Astrocyte (in vitro differentiated cells and primary cell): ENCODE results near the gene SLC35F2. TPM values are rescaled to one million over a fixed set of nuclear protein-coding genes. Genes with fewer than 3 reads are reported as not detected.
"Not testable (repeated sequence)": the region's sequence is repeated elsewhere in the genome, so short reads cannot be mapped to it uniquely, and the experiment has no call there.

Experiments used
- DNase-seq: peaks from one replicate; pipeline ENCODE4 v3.0.0-alpha.2; 2010; ENCODE audit warnings: low read depth
- FAIRE-seq: peaks from 2 replicates; lab custom pipeline; 2011; peaks lifted over from hg19 to GRCh38; lab: Jason Lieb, UNC
- H2AFZ ChIP-seq: 2 replicates; pipeline ENCODE4 v1.6.0; 2012; ENCODE audit warnings: low read depth, low read length, inconsistent platforms
- H3K27ac ChIP-seq: 2 replicates; pipeline ENCODE4 v1.5.1; 2011; ENCODE audit warnings: low read depth, low read length, inconsistent platforms
- H3K27me3 ChIP-seq: 2 replicates; pipeline ENCODE4 v1.6.0; 2011; ENCODE audit warnings: low read length, inconsistent platforms; ENCODE audit not compliant: insufficient read depth
- H3K36me3 ChIP-seq: 2 replicates; pipeline ENCODE4 v1.5.1; 2011; ENCODE audit warnings: low read length, inconsistent platforms; ENCODE audit not compliant: insufficient read depth
- H3K4me1 ChIP-seq: 2 replicates; pipeline ENCODE4 v1.5.1; 2011; ENCODE audit warnings: low read length, inconsistent platforms; ENCODE audit not compliant: insufficient read depth
- H3K4me2 ChIP-seq: 2 replicates; pipeline ENCODE4 v1.6.0; 2012; ENCODE audit warnings: low read length, inconsistent platforms
- H3K4me3 ChIP-seq: 2 replicates; pipeline ENCODE4 v1.5.1; 2011; ENCODE audit warnings: low read depth, mild to moderate bottlenecking, low read length, inconsistent platforms; ENCODE audit not compliant: insufficient read depth
- H3K79me2 ChIP-seq: 2 replicates; pipeline ENCODE4 v1.6.0; 2012; ENCODE audit warnings: mild to moderate bottlenecking, low read length, inconsistent platforms; ENCODE audit not compliant: insufficient read depth
- H3K9ac ChIP-seq: 2 replicates; pipeline ENCODE4 v1.6.0; 2012; ENCODE audit warnings: mild to moderate bottlenecking, low read length, inconsistent platforms
- H3K9me3 ChIP-seq: 2 replicates; pipeline ENCODE4 v1.5.1; 2012; ENCODE audit warnings: low read depth, mild to moderate bottlenecking, low read length, inconsistent platforms; ENCODE audit not compliant: insufficient read depth
- H4K20me1 ChIP-seq: 2 replicates; pipeline ENCODE4 v1.6.0; 2012; ENCODE audit warnings: low read length, inconsistent platforms; ENCODE audit not compliant: insufficient read depth
- H3K27ac Mint-ChIP-seq: one replicate; pipeline ENCODE4 v1.8.0; 2021; ENCODE audit warnings: mild to moderate bottlenecking, mixed read lengths; ENCODE audit not compliant: unreplicated experiment
- H3K27me3 Mint-ChIP-seq: one replicate; pipeline ENCODE4 v1.8.0; 2021; ENCODE audit warnings: low read depth, mixed read lengths; ENCODE audit not compliant: unreplicated experiment
- H3K36me3 Mint-ChIP-seq: one replicate; pipeline ENCODE4 v1.8.0; 2021; ENCODE audit warnings: low read depth, mixed read lengths; ENCODE audit not compliant: unreplicated experiment
- H3K4me1 Mint-ChIP-seq: one replicate; pipeline ENCODE4 v1.8.0; 2021; ENCODE audit warnings: low read depth, mixed read lengths; ENCODE audit not compliant: unreplicated experiment
- H3K4me3 Mint-ChIP-seq: one replicate; pipeline ENCODE4 v1.8.0; 2021; ENCODE audit warnings: mild to moderate bottlenecking, moderate library complexity, mixed read lengths; ENCODE audit not compliant: unreplicated experiment
- H3K9me3 Mint-ChIP-seq: one replicate; pipeline ENCODE4 v1.8.0; 2021; ENCODE audit warnings: mild to moderate bottlenecking, mixed read lengths; ENCODE audit not compliant: unreplicated experiment
- EZH2 ChIP-seq: IDR thresholded peaks from 2 replicates; pipeline ENCODE4 v1.6.1; 2012; ENCODE audit warnings: mild to moderate bottlenecking, low read length, inconsistent platforms; ENCODE audit not compliant: insufficient read depth
- total RNA-seq: library from RNA; stranded (reverse); gene quantifications from 2 replicates; pipeline ENCODE4 v1.2.1, GENCODE V29; 2021
- TF ChIP-seq, protein P1 (sequence below): IDR thresholded peaks from 2 replicates; pipeline ENCODE4 v1.5.1; 2011; ENCODE audit warnings: low read depth, mild to moderate bottlenecking, inconsistent platforms, low read length, moderate library complexity; ENCODE audit not compliant: insufficient read depth

Gene SLC35F2
- total RNA-seq, 1 donor from 2014 or later = 52.5 TPM

DNA sequence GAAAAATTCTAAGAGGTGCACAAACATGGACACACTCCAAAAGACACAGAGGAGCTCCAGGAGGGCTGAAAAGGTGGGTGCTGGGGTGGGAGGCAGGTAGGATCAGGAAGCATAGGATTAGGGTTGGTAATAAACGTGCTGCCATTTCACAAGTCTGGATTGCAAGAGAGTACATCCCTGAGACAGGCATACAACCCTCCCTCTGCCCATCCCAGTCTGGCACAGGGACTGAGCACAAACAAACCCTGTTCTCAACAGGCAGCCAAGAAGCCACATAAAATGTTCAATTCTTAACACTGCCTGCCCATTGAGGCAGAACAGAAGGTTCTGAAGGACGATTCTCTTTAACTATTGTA lies 18.5 kb downstream of the SLC35F2 start:
- no peak for FAIRE-seq

DNA sequence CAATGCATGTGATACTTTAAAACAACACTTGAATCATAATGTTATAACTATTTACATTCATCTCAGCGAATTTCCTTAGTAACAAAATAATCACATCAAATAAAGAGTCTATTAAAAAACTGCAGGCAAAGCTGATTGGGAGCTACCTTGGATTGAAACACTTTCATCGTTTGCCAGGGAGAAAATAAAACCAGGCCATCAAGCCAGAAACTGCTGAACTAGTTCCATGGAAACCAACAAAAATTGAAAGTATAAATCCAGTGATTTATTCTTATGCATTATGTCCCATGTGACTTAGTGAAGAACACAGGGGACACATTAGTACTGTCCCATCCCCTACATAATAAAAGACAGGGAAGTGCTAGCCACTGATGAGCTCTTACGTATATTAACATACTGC lies 21.7 kb downstream of the SLC35F2 start:
- Histone ChIP-seq H2AFZ (no peak overlapping the region), H3K36me3 (no peaks in the 10 kb centered on the region), H3K4me3 (no peak overlapping the region), H3K27me3 (no peaks in the 10 kb centered on the region), H3K4me1 (peaks cover 24% of the 10 kb centered on the region), H4K20me1 (peaks cover 5% of the 10 kb centered on the region), H3K4me2 (no peak overlapping the region), H3K79me2 (peaks cover 55% of the 10 kb centered on the region), H3K9me3 (no peaks in the 10 kb centered on the region), H3K27ac (no peak overlapping the region), H3K9ac (no peak overlapping the region)
- H3K27ac Mint-ChIP-seq = no peak overlapping the region
- TF ChIP-seq, protein P1, sequence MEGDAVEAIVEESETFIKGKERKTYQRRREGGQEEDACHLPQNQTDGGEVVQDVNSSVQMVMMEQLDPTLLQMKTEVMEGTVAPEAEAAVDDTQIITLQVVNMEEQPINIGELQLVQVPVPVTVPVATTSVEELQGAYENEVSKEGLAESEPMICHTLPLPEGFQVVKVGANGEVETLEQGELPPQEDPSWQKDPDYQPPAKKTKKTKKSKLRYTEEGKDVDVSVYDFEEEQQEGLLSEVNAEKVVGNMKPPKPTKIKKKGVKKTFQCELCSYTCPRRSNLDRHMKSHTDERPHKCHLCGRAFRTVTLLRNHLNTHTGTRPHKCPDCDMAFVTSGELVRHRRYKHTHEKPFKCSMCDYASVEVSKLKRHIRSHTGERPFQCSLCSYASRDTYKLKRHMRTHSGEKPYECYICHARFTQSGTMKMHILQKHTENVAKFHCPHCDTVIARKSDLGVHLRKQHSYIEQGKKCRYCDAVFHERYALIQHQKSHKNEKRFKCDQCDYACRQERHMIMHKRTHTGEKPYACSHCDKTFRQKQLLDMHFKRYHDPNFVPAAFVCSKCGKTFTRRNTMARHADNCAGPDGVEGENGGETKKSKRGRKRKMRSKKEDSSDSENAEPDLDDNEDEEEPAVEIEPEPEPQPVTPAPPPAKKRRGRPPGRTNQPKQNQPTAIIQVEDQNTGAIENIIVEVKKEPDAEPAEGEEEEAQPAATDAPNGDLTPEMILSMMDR = no peak
- no peak for TF ChIP-seq EZH2
- H3K36me3 Mint-ChIP-seq = no peaks in the 10 kb centered on the region
- H3K27me3 Mint-ChIP-seq = no peaks in the 10 kb centered on the region
- no peak overlapping the region for H3K4me3 Mint-ChIP-seq
- DNase-seq (no peak), FAIRE-seq (no peak)
- peaks cover 23% of the 10 kb centered on the region for H3K4me1 Mint-ChIP-seq
- no peaks in the 10 kb centered on the region for H3K9me3 Mint-ChIP-seq

More for the DNA sequence above, 18.5 kb downstream of the SLC35F2 start:
- no peaks in the 10 kb centered on the region for H3K9me3 Mint-ChIP-seq
- Histone ChIP-seq H3K4me2 (peak overlapping the region; percentile 82), H4K20me1 (peaks cover 5% of the 10 kb centered on the region), H2AFZ (peak overlapping the region; percentile 30), H3K79me2 (peaks cover 53% of the 10 kb centered on the region), H3K36me3 (no peaks in the 10 kb centered on the region), H3K27ac (peak overlapping the region; percentile 77), H3K9ac (peak overlapping the region; percentile 62), H3K4me1 (peaks cover 34% of the 10 kb centered on the region), H3K4me3 (peak overlapping the region; percentile 34), H3K27me3 (no peaks in the 10 kb centered on the region), H3K9me3 (no peaks in the 10 kb centered on the region)
- peaks cover 34% of the 10 kb centered on the region for H3K4me1 Mint-ChIP-seq
- peaks cover 2% of the 10 kb centered on the region for H3K36me3 Mint-ChIP-seq
- DNase-seq = no peak
- H3K27me3 Mint-ChIP-seq = no peaks in the 10 kb centered on the region
- TF ChIP-seq EZH2 = no peak
- TF ChIP-seq, protein P1 = no peak
- peak overlapping the region; percentile 98 for H3K27ac Mint-ChIP-seq
- H3K4me3 Mint-ChIP-seq = peak overlapping the region; percentile 67

DNA sequence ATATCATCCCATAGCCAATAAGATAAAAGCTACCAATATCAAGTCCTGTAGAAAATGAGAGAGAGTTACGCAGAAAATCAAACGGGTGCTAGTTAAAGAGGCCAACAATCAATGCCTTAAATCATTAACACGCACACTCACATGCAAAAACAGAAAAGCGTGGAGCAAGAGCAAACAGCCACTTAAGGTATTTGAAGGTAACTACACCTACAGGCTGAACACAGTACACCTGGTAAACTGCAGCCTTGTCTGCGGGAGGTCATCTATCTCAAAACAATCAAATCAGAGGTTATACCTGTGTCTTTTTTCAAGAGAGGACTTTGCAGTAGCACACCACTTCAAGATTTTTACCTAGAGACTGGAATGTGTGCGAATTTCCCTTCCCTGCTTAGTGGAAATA lies 23.6 kb downstream of the SLC35F2 start:
- Histone ChIP-seq H3K9me3 (no peaks in the 10 kb centered on the region), H3K27ac (no peak overlapping the region), H3K79me2 (peaks cover 69% of the 10 kb centered on the region), H4K20me1 (peaks cover 5% of the 10 kb centered on the region), H3K4me3 (no peak overlapping the region), H2AFZ (no peak overlapping the region), H3K4me1 (peaks cover 12% of the 10 kb centered on the region), H3K27me3 (no peaks in the 10 kb centered on the region), H3K9ac (no peak overlapping the region), H3K36me3 (no peaks in the 10 kb centered on the region), H3K4me2 (no peak overlapping the region)
- TF ChIP-seq, protein P1 = no peak
- no peak for TF ChIP-seq EZH2
- FAIRE-seq (no peak), DNase-seq (no peak)
- Mint-ChIP-seq H3K4me1 (peaks cover 10% of the 10 kb centered on the region), H3K4me3 (no peak overlapping the region), H3K27ac (no peak overlapping the region), H3K27me3 (no peaks in the 10 kb centered on the region), H3K36me3 (no peaks in the 10 kb centered on the region), H3K9me3 (no peaks in the 10 kb centered on the region)

- not testable (repeated sequence) for H3K9me3 Mint-ChIP-seq, H3K4me1 ChIP-seq, H3K36me3 ChIP-seq, H3K9me3 ChIP-seq, H3K27me3 Mint-ChIP-seq, H3K4me3 Mint-ChIP-seq, H3K4me3 ChIP-seq, H3K27ac ChIP-seq, H2AFZ ChIP-seq, DNase-seq, H3K27ac Mint-ChIP-seq, H3K36me3 Mint-ChIP-seq, FAIRE-seq, H4K20me1 ChIP-seq, H3K9ac ChIP-seq, H3K27me3 ChIP-seq, H3K4me2 ChIP-seq, H3K4me1 Mint-ChIP-seq
- peaks cover 73% of the 10 kb centered on the region for H3K79me2 ChIP-seq
These were observed 24.7 kb downstream of the SLC35F2 start for GRCh38 chr11:107833926-107834325.
